ENCODE results near the gene JMJD6.

The JMJD6 gene

DNA sequence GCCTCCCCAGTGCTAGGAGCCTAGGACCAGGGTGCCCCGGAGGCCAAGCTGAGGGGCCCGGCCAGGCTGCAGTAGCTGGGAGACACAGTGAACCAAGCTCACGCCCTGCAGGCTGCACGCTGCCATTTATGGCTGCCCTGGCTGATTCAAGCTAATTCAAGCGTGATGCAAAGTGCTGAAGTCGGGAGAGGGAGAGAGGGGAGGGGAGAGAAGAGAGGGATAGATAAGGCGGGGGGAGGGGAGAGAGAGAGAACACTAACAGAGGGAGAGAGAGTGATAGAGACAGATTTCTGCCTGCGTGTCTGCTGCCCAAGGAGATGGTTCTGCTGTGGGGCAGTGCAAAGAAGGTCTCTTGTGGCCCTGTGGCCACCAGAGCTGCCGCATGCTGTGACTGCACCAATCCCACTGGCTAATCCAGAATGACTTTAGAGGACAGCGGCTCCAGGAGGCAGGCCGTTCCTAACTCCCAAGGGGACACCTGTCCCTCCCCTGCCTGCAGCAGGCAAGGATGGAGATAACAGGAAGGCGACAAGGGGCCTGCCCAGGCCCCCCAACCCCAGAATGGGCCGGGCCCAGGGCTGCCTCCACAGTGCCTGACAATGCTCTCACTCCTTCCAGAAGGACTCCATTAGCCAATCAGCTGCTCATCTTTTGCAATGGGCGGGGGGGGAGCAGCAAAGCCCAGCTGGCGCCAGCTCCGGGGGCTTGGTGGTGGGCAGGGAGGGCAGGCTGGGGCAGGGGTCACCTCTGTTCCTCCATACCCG lies 28.5 kb downstream of the JMJD6 start:
- DNase-seq (ENCODE audit: low read depth in 2 of 2) = no peak

DNA sequence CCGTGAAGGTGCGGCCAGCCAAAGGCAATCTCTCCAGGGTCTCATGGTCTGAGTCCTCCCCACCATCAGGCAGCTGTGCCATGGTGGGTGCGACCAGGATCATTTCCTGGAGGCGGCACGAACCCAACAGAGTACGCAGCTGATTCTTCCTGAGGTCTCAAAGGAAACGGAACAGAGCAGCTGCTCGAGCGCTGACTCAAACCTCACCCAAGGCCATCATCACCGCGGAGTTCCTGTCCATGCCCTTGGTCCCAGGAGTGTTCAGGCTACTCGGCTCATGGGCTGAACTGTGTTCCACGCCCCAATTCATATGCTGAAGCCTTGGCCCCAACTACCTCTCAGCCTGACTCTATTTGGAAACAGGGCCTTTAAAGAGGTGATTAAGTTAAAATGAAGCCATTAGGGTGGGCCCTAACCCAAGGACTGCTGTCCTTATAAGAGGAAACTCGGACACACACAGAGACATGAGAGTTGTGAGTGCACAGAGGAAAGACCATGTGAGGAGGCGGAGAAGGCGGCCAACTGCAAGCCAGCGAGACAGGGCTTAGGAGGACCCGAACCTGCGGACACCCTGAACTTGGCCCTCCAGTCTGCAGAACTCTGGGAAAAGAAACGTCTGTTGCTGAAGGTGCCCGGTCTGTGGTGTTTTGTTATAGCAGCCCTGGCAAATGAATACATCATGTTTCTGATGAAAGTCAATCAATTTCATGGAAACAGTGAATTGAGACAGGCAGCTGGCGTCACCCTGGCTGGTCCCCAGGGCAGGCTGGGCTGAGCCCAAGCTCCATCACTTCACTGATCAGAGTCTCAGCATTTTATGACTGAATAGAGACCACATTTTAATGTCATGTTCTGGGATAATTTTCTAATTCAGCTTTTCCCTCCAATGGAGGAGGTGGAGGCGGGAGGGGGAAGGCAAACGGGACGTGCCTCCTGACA lies 29.4 kb downstream of the JMJD6 start:
- DNase-seq (ENCODE audit: low read depth in 2 of 2) = no peak

DNA sequence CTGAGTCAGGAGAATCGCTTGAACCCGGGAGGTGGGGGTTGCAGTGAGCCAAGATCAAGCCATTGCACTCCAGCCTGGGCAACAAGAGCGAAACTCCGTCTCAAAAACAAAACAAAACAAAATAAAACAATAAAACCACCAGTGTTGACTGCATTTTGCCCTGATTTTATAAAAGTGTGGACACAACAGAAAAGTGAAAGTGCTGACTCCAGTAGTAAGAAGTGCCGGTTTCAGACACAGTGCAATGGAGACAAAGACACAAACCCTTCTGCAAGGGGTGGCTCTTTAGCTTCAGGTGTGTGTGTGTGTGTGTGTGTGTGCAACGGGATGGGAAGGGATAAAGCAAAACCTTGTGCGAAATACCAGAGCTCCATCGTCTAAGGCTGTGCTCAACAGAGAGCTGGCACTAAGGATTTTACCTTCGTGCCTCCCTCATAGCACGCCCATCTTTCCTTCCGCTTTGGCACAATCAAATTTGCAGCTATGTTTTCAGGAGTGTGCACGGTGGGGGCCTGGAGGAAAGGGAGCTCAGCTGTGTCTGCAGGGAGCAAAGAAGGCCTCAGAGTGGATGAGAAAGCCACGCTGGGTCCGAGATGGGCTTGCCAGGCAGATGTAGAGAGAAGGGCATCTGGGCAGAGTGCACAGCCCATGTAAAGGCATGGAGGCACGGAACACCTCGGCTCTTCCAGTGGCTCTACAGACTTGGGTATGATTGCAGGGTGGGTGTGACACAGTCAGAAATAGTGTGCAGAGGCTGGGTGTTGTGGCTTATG lies 31.2 kb downstream of the JMJD6 start:
- no peak for DNase-seq (ENCODE audit: low read depth in 2 of 2)

DNA sequence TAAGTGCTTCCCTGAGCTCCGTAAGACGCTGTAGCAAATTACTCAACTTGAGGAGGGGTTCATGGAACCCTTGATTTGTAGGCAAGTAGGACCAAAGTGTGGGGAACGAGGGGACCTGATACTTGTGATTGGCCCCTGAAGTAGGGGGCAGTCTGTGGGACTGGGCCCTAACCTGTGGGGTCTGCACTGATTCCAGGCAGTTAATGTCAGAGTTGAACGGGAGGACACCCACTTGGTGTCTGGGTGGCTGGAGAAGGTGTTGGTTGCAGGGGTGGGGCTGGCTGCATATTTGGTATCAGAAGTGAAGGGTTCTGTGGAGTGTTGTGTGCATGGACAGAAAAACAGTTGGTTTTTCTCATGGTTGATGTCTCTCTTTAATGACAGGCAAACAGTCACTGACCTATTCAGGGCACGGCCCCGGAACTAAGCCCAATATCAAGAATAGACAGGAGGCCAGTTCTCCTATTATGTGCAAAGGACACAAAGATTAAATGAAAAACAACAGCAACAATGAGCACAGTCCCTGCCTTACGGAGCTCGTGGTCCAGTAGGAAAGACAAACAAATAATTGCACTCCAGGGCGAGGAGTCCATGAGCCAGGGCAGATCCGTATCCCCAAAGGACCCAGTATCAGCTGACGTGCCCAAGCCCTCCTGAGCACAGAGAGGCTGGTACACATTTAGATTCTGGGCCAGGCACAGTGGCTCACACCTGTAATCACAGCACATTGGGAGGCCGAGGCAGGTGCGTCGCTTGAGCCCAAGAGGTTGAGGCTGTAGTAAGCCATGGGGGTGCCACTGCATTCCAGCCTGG lies 34.8 kb downstream of the JMJD6 start:
- no peak for DNase-seq (ENCODE audit: low read depth in 2 of 2)

DNA sequence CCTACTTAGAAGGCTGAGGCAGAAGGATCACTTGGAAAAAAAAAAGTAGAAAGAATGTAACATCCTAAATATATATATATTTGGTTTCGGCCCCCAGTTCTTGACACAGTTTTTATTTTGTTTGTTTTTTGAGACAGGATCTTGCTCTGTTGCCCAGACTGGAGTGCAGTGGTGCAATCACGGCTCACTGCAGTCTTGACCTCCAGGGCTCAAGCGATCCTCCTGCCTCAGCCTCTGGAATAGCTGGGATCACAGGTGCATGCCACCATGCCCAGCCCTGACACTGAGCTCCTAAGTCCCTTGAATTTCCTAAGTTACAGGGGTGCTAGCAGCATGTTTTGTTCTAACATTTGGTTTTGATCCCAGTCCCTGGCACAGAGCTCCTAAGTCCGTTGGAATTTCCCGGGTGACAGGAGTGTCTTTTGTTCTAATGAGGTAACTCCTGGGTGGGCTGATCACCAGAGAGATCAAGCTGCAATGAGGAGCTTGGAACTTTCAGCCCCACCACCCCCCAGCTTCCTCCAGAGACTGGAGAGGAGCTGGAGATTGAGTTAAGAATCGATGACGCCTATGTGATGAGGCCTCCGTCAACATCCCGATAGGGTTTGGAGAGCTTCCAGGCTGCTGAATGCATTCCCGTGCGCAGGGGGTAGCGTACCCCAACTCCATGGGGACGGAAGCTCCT lies 35.7 kb downstream of the JMJD6 start:
- no peak for DNase-seq (ENCODE audit: low read depth in 2 of 2)

DNA sequence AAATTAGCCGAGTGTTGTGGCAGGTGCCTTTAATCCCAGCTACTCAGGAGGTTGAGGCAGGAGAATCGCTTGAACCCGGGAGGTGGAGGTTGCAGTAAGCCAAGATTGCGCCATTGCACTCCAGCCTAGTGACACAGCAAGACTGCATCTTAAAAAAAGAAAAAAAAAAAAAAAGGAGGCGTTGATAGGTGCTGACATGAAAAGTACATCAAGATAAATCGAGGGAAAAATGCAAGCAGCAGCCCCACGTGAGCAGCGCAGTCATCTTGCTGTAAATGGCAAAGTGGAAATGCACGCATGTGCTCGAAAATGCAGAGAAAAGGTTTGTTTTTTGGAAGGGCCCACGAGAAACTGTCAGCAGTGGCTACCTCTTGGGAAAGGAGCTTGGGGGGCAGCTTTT lies 36.5 kb downstream of the JMJD6 start:
- no peak for DNase-seq (ENCODE audit: low read depth in 2 of 2)

DNA sequence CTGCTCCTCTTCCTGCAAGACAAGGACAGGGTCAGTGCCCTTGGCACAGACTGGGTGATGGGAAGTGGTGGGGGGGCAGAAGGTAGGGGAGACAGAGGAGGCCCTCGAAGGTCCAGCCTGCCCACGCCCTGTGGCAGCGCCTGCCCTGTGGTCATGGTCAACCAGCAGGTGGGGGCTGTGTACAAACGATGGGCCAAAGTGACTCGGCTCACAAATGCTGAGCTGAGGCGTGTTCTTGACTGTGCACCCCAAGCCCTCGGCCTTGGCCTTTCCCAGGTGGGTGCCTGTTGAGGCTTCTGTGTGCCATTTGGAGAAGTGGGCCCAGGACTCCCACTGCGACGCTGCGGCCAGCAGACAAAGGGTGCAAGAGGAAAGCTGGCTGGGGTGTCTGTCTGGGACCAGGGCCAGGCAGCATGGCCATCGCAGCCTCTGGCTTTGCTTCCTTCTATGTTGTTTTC lies 38.2 kb downstream of the JMJD6 start:
- DNase-seq (ENCODE audit: low read depth in 2 of 2) = no peak

DNA sequence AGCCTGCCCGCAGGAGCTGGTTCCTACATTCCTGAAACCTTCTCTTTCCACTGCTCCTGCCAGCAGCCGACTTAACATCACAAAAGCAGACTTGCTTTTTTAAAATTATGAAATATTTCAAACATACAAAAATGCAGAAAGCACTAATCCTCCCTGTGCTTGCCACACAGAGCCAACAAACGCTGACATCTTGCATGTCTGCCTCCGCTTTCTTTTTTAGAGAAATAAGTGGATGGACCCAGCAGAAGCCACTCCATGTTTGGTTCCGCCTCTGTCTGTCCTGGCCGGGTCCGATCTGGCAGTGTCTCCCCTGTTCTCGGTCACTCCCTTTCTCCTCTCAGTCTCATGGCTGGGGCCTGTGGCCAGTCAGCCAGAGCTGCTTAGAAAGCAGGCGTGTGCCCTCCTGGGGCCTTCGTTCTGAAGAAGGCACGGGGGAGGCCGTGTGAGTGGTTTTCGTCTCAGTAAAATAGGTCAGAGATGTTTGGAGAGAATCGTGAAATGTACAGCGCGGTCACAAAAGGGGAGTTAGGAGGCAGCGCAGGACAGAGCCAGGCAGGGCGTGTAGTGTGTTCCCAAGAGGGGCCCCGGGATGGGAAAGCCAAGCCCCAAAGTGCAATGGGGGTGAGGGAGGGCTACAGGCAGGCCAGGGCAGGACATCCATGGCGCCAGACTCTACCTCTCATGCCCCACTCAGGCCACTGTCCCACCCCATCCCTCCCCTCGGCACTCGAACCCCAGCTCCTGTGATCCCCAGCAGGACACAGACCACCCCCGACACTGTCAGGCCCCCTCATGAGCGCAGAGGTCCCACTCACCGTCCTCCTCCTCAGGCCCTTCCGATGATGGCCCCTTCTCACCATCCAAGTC lies 38.9 kb downstream of the JMJD6 start:
- DNase-seq (ENCODE audit: low read depth in 2 of 2) = no peak

DNA sequence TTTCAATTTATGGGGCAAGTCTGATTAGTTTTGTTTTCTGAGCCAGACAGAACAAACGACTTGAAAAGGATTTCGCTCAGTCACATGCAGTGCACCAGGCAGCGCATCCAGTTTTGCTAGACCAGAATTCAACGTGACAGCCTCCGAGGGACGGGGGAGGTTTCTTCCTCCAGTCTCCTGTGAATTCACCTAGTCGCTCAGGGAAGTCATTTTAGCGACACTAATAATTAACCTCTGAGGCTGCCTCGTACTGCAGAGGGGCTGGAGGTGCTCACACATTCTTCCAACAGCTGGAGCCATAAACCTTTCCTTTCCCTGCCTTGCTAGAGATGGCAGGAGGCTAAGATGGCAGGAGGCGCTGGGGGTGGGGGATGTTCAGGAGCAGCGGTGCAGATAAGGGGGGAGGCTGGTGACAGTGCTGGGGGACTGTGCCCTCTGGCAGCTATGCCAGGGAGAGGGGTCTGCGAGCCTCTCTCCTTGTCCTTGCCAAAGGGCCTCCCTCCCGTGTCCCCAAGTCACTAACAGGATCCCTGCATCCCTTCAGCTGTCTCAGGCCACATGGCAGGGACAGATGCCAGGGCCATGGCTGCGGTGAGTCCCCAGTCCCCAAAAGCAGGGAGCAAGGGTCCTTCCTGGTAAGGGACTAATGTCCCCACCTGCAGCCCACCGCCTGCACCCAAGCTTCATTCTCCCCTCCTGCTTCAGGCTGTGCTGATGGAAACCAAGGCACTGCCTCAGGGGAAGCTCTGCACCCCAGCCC lies 39.7 kb downstream of the JMJD6 start:
- no peak for DNase-seq (ENCODE audit: low read depth in 2 of 2)

DNA sequence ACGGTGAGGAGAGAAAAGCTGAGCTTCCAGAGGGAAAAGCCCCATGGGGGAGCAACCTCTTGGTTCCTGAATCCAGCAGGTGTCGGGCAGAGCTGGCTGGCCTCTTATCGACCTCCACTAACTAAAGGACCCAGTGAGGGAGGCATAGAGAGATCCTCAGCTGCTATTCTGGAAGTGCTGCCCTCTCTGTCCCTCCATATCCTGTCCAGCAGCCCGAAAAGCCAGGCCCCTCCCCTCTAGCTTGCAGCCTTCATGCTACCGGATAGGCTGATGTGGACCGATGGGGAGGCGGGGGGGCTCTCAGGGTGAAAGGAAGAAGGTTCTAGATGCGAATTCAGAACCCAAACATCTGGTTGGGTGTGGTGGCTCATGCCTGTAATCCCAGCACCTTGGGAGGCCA lies 40.6 kb downstream of the JMJD6 start:
- no peak for DNase-seq (ENCODE audit: low read depth in 2 of 2)

DNA sequence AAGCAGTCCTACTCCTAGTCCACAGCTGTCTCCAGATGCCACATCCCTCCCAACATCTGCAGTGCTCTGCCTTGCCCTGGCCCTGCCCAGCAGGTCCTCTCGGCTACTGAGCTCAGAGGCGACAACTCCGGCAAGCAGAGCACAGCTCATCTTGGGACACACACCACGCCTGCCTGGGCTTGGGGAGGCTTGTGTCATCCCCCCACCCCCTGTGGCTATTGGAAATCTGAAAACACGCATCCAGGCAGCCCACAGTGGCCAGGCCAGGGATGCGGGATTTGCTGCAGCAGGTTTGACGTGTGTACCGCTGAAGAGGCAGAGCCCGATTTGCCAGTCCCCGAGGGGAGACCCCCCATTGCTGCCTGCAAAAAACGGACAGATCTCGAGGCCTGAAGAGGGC lies 41.0 kb downstream of the JMJD6 start:
- no peak for DNase-seq (ENCODE audit: low read depth in 2 of 2)

DNA sequence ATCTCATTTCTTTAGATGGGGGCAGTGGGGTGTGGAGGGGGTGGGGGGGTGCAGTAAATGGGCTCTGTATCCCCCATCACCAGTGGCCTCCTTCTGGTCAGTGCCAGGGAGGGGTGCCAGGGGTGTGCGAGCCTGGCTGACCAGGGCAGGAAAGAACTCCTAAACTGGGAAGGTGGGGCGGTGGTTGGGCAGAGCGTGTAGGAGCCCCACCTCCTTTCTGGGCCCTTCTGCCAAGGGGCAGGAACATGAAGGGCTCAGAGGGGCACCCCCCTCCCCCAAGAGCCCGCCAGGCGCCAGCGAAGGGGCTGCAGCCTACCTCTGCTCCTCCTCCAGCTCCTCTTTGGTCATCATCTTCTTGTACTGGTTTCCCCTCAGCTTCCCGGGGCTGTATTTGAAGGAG lies 41.6 kb downstream of the JMJD6 start:
- DNase-seq (ENCODE audit: low read depth in 2 of 2) = no peak

DNA sequence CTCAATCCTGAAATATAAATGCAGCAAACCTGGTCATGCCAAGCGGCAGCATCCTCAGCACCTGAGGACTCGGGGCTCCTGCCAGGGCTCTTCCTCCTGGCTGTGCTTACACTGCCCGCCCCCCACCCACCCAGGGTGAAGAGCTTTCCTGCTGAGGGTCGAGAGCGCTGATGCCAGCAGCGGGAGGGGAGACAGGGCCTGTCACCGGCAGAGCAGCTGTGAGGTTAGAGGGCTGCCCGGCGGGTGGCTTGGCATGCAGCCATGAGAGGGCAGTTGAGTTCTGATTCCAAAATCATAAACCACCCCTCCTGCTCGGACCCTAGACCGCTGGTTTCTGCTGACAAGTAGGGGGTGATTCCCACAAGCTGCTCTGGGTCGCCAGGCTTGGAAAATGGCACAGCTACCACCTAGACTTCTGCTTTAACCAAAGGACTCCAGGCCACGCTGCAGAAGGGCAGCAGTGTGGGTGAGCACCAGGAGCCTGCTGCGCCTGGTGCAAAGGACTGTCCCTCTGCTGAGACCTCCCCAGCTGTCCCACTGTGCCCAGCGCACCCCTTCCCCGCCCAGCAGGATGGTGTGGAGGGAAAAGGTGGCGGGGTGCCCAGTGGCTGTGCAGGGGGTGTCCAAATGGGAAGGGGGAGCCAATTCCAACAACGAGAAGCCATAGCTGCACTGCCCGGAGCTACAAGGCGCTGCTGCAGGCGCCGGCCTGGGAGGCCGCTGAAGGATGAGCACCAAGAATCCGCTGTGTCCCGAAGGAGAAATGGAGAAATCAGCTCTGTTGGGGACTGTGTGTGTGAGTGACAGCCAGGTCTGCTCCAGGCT lies 42.3 kb downstream of the JMJD6 start:
- no peak for DNase-seq (ENCODE audit: low read depth in 2 of 2)

DNA sequence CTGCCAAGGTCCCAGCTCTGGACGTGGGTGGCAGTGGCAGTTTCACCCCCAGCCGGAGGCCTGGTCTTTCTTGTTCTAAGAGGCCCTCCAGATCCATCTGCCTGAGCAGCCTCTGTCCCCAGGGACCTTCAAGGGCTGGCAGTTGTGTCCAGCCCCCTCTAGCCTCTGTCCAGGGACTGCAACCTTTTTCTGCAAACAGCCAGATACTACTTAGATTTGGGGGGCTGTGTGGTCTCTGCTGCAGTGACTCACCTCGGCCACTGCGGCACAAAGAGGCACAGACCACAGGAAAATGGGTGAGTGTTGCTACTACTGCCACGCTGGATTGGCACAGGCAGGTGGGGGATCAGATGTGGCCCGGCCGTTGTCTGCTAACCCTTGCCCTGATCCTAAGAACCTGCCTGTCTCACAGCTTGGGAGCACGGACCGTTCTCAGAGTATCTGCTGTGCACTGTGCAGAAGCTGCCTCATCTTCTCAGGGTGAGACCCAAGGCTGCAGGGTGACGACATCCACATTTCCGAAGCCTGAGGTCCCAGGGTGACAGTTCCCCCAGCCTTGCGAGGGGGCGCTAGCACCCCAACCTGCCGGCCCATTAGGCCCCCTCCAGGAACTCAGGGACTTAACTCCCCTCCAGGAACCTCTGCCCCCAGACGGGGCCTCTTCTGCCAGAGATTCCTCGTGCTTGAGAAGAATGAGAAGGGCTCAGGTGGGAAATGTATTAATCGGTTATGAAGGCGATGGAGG lies 43.2 kb downstream of the JMJD6 start:
- DNase-seq (ENCODE audit: low read depth in 2 of 2) = no peak

DNA sequence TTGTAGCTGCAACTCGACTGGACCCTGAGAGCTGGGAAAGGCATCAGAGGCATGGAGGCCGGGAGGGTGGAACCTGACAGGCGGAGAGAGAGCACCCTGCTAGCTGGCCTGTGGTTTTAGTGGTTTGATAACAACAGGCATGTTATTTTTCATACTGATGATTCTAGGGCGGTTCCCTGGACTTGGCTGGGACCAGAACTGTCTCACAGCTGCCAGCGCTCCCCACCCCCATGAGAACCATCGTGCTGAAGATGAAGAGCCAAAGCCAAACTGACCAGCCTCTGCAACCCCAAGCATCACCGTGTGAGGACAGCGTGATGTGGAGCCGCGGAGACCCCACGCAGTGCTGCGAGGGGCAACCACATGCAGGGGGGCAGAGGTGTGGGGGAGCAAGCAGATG lies 44.1 kb downstream of the JMJD6 start:
- DNase-seq (ENCODE audit: low read depth in 2 of 2) = no peak

DNA sequence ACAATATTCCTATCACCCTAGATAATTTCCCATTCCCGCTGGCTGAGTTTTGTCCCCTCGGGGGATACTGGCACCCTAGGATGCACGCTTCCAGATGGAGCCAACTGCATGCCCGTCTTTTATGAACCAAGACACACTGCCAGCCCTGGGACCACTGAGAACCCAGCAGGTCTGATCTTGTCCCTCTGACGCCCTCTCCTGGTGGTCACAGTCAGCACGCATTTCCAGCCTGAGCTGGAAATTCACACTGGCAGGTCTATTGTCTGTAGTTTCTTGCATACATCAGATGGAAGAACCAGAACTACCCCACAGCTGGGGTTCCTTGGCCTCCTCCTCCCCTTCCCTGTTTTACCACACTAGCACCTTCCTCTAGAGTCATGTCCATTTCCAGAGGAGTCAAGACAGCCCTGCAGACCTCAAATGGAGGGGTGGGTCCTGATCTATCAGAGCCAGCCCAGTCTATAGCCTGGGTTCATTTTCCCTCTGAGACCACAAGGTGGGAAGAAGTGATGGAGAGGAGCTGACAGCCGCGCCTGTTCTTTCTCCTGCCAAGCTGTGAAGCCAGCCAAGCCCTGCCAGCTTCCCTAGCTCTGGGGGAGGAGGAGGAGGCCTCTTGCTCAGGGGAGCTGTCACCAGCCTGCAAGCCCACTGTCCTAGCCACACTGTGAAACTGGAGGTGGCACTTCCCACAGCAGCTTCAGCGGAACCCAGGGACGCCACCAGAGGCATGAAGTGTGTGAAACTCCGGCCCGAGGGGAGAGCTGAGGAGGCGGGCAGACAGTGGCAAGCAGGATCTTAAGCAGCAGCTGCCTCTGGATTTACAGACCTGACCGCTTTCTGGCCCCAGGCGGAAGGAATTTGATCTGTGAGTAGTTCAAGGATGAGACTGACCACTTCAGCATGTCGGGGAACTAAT lies 44.9 kb downstream of the JMJD6 start:
- peak; percentile 41 to 42 for DNase-seq (ENCODE audit: low read depth in 2 of 2)

Data from stimulated activated CD8-positive, alpha-beta memory T cell treated with anti-CD3 and anti-CD28 coated beads, Interleukin-7, amount 100 ng/mL, for 4 hours (primary cell).